Esophagus mucosa (tissue), 1 donor: ENCODE results near the gene SLITRK1. TPM values are rescaled to one million over a fixed set of nuclear protein-coding genes. Genes with fewer than 3 reads are reported as not detected.

ENCODE experiments used
- ATAC-seq: fragments of 200-7000 bp; cut with Tn5 transposase; one replicate; pipeline ENCODE4 v1.9.1; 2020
- total RNA-seq: library from RNA; stranded (reverse); gene quantifications from one replicate; pipeline ENCODE4 v1.2.4, GENCODE V29; 2023
- donor health status: DM: yes; HTN: yes; CAD: no.

The SLITRK1 gene
- total RNA-seq, result not detected

DNA sequence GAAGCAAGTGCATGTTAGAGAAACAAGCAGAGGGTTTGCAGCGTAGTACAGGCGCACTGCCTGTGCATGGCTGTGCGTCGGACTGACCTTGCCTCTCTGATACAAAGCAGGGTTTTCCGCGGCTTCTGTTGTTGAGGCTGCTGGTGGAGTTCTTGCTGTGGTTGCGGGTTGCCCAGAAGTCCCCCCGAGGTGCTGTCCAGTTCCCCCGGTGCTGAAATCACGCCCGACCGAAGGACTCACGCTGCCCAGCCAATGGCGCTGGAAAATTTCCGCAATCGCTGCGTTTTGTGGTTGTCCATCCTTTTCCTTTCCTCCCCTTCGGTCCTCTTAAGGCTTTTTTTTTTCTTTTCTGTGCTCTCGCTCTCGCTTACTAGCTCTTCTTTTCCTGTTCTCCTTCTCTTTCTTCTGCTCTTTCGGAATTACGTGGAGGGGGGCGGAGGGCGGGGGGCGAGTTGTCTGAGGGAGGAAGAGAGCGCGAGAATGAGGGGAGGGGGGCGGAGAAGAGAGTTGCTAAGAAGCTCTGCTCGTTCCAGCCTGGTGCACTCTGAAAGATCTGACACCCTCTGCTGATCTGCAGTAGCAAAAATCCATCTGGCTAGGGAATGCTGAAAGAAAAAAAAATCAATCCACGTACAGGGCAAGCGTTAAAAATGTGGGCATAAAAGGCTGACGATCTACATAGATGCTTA is at the start of gene SLITRK1:
Gene SLITRK1 (minus strand): TSS at position 558 of the 689 bp plus-strand sequence. CDS start 967 bp downstream, outside the sequence.
- no peak for ATAC-seq

DNA sequence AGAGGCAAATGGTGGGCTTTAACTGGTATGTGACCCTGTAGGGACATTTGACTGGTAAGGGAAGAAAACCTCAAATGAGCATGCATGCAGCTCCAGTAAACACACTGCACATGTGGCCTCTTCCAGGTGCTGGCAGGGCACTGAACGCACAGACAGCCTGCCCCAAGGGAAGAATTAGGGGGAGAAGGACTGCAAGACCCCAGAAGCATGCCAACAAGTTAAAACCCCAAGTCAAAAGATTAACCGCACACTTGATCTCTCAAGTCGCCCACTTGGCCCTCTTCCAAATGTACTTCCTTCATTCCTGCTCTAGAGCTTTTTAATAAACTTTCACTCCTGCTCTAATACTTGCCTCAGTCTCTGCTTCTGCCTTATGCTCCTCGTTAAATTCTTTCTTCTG is 46.9 kb upstream of the SLITRK1 start:
- no peak for ATAC-seq

DNA sequence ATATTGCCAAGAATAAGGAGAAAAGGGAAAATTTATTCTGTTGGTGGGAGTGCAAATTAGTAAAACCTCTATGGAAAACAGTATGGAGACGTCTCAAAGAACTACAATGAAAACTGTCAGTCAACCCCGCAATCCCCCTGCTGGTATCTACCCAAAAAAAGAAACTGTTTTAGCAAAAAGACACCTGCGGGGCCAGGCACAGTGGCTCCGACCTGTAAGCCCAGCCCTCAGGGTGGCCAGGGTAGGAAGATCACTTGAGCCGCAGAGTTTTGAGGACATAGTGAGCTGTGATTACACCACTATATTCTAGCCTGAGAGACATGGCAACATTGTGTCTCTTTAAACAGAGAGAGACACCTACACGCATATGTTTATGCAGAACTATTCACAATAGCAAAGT is 37.5 kb upstream of the SLITRK1 start:
- ATAC-seq, result no peak

GRCh38 chr13:83914368-83914767 is 32.1 kb upstream of the SLITRK1 start:
- ATAC-seq, result no peak

DNA sequence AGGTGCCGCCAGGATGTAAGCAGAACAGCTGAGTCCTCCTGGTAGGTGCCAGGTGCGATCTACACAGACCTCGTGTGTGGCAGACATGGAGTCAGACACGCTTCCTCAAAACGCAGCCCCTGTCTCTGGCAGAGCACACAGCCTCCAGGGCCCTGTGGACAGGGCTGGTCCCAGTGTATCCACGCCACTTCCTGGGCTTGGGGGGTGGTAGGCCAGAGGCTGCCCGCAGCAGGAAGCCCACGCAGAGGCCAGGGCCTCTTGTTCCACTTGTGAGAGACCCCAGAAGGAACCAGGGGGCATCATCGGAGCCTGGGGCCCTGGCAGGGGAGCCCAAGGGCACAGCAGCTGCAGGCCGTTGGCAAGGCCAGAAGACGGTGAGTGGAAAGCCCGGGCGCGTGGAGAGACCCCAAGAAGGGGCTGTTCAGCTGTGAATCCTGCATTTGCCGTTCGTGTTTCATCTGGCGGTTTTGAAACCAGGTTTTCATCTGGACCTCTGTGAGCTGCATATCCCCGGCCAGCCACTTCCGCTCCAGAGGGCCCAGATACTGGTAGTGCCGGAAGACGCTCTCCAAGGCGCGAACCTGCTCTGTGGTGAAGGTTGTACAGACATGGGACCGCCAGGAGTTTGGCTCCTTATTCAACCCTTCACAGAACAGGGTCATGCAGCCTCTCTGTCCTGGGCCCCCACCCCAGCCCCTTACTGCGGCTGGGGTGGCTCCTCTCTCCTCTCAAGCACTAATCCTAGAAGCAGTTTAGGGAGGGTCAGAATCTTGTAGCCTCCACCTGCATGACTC is 25.1 kb upstream of the SLITRK1 start:
- ATAC-seq, result no peak

- ATAC-seq, result no peak
These were observed 24.1 kb upstream of the SLITRK1 start for GRCh38 chr13:83906240-83906820.

GRCh38 chr13:83905641-83906040 is 23.4 kb upstream of the SLITRK1 start:
- ATAC-seq, result no peak

DNA sequence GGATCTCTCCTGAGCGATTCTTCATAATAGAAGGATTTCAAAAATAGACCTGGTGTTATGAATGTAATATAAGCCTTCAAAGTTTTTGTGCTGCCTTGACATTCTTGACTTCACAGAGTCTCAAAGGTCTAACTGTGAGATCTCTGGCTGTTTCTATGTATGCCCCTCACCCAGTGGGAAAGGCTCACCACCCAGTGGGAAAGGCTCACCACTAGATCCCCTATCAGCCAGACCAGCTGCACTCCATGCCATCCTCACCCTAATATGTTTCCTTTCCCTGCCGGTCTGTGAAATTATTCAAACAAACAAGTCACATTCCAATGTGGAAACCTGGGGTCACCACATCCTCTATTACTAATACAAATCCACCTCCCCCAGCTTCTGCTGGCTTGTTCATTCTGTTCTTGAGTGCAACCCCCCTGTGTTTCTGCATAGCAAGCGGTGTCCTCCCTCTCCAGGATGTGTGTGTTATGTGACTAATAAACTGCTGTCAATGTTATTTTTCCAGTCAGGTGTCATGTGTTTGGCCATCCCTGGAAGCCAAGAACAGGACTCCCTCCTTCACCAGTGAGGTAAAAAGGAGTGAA is 13.8 kb upstream of the SLITRK1 start:
- ATAC-seq, result no peak

- no peak for ATAC-seq
These were observed 8.1 kb upstream of the SLITRK1 start for GRCh38 chr13:83890358-83890757.

GRCh38 chr13:83884141-83884540 is 1.9 kb upstream of the SLITRK1 start:
- ATAC-seq, result no peak

- no peak for ATAC-seq
These were observed 818 bp upstream of the SLITRK1 start for GRCh38 chr13:83883061-83883523.

DNA sequence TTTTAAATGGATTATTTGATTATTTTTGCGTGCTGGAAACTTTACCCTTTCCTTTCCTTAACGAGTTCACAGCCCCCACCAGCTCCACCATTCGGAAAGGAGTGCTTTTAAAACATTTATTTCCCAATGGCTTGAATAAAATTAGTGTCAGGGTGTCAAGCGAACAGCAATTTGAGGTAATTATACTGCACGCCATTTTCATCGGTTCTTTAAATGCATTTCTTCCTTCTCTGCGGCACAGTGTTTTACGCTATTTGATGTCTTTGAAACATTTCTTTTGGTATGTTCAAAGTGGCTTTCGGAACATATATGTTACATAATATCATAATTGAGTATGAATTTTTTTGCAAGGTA is 309 bp upstream of the SLITRK1 start:
- ATAC-seq, result no peak

GRCh38 chr13:83881140-83881684 is 1.1 kb downstream of the SLITRK1 start:
- ATAC-seq, result no peak

- no peak for ATAC-seq
These were observed 1.8 kb downstream of the SLITRK1 start for GRCh38 chr13:83880275-83881139.

DNA sequence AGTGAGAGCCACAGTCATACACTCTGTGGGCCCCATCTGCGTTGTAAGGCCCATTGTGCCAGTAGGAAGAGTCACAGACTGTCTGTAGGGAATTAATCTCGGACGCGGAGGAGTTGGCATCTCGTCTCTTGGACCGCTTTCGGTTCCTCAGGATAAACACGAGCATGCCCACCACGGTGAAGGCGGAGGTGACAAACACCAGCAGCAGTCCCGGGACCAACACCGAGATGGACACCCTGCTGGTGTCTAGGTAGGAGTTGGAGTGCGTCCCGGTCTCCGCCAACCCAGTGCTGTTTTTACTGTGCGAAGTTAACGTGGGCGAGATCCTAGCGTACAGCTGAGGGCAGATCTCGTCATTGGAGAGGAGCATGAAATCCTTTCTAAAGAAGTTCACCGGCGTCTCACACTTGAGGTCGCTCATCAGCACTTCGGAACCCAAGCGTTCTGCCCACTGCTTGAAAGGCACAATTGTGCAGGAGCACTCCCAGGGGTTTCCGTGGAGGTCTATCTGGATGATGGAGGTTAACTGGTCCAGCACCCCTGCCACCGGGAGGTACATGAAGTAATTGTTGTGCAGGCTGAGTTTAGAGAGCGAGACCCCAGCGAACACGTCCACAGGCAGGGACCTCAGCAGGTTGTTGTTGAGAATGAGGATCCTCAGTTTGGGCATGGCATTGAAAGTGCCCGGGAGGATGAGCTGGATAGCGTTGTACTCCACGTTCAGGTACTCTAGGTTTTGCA is 2.7 kb downstream of the SLITRK1 start:
- no peak for ATAC-seq

GRCh38 chr13:83878691-83879430 is 3.4 kb downstream of the SLITRK1 start:
- no peak for ATAC-seq

GRCh38 chr13:83877651-83878355 is 4.5 kb downstream of the SLITRK1 start:
- ATAC-seq, result no peak

DNA sequence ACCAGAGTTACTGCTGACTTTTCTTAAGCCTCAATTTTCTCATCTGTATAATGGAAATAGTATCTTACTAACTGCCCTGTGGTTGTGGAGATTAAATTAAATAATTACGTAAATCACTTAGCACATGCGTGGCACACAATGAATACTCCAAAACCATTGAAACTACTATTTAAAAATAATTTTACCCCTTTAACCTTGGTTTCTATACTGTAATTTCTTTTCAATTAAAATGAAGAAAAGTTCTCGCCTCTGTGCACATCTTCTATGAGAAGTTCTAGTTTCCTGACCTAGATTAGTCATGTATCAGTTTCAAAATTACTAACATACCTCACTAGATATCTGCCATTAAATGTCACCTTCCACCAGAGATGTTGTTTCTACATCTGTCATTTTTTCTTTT is 5.7 kb downstream of the SLITRK1 start:
- ATAC-seq, result no peak

- no peak for ATAC-seq
These were observed 14.6 kb downstream of the SLITRK1 start for GRCh38 chr13:83867708-83868107.
